Hematopoietic multipotent progenitor cell treated with erythropoietin and hydrocortisone succinate and interleukin-3 and kit ligand, for 4 days (in vitro differentiated cells): ENCODE results near the gene CHAT.

Experiments
- DNase-seq: peaks from one replicate; pipeline ENCODE4 v3.0.0-alpha.2; 2015

CHAT gene

DNA sequence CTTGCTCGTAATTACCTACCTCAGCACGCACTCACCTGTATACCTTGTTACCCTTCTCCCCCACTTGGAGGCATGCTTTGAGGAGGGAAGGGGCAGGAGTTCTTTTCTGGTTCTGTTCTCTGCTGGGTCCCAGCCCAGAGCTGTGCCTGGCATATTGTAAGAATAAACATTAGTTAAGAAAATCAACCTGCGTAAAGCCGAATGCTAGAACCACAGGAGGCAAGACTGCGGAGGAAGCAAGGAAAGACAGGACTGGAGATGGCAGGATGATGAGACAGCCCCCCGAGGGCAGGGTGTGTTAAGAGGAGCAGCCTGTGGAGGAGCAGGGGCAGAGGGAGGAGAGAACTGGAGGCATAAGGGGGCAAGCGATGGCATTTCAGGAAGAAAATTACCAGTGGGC lies 75.1 kb downstream of the CHAT start:
- no peak for DNase-seq

DNA sequence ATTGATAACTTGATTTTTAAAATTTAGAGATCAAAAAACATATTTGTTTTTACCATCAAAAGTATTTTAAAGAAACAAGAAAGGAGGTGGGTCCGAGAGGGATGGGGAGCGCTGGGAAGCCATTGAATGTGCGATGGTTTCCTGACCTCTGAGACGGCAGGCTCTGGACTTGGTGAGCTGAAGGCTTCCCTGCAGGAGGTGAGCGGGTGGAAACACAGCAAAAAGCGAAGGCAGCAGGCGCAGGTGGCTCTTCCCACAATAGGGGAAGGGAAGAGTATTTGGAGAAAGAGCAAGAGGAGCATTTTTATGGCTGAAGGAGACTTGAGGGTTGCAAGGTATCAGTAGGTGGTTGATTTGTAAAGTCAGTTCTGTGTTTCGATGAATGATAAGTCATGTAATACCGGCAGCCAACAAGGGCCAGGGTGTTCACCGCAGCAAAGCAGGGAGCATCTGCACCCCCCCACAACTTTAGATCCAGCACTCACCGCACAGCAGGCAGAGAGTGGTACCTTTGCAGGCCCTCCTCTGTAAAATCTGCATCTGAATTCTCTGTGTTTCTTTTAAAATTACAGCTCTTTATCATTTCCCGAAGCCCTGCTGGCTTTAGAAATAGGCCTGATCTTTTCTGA lies 76.2 kb downstream of the CHAT start:
- DNase-seq, result no peak

DNA sequence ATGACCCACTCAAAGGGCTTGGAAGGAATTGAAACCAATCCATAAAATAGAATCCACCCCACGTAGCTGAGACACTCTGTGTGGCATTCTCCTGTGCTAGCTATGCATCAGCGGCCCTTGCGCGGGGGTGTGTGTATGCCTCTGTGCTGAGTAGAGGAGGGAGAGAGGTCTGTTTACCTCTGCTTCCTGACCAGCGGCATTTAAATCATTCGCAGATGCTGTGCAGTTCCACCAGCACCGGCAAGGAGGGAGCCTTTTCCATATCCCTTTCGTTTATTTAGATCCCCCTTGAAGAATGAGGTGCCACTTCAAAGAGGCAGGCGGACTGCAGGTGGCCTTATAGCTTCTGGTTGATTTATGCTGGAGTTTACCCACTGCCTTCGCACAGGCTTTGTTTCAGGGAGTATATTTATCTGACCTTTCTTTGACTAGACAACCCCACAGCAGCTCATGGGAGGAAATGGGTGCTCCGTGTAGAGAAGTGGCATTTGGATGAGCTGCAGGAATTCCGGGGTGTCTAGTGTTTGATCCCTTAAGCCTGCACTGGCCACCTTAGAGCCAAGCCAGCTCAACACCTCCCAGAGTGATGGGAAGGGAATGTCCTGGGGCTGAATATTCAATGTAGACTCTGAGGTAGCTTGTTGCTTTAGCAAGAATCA lies 77.0 kb downstream of the CHAT start:
- DNase-seq, result no peak

DNA sequence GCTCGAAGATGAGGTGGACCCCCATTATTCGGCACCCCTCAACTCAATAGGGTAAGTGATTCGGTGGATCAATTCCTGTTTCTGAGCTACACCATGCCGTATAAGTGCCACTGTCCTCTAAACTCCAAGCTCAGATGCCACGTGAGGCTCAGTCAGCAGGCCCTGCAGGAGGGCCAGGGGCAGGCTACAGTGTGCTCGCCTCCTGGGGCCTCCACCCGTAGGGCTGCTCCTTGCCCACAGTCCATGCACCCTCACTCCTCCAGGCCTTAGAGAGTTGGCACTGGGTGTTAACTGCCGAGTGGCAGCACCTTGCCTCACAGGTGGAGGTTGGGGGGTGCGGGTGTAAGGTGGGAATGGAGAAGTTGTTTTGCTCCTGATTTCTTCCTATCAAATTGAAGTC lies 77.8 kb downstream of the CHAT start:
- DNase-seq, result no peak

DNA sequence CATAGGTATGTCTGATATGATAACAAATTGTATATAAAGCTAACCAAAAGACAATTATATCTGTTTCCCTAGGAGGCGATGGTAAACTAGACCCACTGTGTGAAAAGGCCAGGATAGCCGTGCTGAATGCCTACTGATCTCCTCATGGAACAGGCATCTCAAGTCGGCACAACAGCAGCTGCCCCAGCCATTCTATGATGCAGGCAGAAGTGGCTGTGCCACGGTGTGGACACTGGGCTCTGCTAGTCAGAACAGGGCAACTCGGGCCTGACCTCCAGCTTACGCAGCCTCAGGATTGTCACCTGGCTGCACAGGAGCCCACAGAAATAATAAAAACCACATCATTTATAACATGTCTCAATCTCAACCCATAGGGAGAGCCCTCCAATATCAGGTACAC lies 80.6 kb downstream of the CHAT start:
- DNase-seq, result no peak

DNA sequence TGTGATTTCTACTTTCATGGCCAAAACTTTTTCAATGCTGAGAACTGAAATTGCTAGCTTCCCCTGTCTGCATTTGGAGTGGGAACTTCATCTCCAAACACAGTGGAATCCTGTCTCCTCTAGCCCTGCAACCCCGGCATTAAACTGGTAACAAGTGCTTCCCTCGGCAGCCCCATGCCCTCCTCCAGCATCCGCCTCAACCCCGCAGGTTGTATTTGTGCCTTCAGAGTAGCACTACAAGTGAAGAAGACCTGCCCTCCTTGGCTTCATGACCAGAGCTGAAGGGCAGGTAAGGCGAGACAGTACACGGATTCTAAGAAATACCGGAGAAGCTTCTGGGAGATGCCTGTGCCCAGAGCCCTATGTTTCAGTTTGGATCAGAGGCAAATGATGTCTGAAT lies 82.5 kb downstream of the CHAT start:
- DNase-seq, result no peak

DNA sequence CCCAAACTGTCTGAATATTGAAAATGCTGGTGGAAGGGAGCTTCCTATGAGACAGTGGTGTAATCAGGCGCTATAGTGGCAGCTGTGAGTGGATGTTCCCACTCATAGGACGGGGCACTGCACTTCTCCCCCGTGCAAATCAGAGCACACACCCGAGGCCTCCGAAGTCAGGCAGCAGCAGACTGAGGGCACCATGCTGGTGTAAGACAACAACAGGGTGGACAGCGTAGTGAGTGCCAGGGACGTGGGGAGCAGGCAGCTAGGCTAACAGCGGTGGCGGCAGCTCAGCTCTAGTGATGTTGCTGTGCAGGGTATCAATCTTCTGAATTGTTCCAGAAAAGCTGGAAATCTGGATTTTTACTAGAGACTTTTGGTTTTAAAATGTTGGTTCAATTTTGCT lies 84.8 kb downstream of the CHAT start:
- no peak for DNase-seq

DNA sequence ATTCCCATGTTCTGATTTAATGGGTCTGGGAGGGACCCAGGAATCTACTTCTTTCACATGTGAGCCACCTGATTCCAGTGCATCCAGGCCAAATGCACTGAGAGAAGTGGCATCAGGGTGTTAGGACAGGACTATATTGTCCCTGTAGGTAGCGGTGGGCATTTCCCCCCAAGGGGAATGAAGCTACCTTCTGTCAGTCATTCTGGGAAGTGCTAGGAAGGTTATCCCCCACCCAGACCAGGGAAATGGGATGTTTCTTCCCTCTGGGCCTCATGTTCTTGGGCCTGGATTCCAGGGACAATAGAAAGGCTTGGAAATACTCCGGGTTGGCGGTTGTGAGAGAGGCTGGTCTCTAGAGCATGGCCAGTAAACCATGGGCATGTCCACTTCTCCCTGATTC lies 86.4 kb downstream of the CHAT start:
- DNase-seq, result no peak

DNA sequence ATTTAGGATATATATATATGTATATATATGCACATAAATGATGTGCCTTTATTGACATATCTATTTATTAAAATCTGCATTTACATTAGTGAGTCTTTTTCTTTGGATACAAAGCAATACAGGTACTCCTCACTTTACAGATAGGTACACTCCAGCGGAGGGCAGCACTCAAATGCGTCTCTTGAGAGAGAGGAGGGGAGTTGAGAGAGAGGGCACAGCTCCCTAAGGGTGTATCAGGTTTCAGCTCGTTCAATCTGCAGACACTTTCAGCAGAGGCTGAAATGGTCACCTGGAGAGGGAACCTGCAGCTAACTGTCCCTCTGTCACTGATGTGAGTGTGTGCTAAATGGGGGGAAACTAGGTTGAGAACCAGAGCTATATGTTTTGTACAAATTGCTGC lies 87.2 kb downstream of the CHAT start:
- DNase-seq, result no peak

DNA sequence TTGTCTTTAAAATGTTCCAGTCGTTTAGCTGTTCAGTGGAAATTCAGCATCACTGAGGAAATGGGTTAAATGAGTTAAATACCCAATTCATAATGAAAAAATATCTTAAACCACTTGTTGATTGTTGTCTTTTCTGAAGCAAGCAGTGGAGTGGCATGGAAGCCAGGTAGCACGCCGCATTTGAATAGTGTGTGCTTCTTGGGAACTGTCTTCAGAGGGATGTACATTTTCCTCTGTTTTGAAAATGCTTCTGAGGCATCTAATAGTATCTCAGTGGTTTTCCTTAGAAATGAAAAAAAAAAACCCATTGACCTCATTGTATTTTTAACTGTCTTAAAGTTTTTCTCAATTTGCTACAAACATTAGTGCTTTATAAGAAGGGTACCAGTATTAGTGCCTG lies 93.7 kb downstream of the CHAT start:
- DNase-seq, result no peak

DNA sequence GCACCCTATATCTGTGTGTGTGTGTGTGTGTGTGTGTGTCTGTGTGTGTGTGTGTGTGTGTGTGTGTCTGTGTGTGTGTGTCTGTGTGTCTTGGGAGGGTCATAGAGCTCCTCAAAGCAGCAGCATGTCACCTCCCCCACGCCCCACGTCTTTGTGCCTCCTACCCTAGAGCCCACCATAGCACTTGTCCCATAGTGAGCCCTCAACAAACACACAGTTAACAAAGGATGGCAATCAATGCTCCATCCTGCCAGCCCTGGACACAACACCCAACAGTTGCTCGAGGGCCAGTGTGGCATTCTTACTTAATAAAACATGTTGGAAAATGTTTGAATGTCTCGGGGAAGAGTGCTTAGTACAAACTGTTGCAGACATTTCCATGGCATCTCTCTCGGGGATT lies 96.1 kb downstream of the CHAT start:
- DNase-seq, result no peak

DNA sequence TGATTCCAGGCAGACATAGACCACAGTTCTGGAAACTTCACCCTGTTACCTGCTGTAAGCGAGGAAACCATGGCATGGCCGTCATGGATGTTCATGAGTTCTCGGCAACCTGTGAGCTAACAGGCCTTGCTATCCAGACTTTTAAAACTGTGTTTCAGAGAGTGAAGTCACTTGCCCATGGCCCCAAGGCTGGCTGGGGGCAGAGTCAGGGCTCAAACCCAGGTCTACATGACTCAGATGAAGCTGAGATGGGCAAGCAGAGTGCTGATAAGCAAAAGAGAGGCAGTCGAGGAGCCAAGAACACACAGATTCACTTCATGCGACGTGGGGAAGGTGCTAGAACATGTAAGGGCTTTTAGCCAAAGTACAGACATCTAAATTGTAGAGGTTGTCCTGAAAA lies 97.1 kb downstream of the CHAT start:
- no peak for DNase-seq

DNA sequence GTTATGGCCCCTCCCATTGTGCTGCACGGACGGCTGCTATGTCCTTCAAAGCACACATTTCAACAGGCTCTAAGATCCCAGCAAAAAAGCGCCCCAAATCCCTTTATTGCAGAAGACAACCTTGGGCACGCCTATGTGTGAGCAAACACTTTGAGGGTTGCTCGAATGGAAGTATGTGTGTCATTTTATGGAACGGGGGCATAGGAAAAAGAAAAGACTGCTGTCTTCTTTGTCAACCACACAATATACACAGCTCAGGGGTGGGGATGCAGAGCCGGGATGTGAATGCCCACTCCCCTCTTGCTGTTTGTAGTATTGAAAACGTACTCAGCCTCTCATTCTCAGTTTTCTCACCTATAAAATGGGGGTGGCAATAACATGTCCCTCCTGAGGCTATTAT lies 97.6 kb downstream of the CHAT start:
- DNase-seq, result no peak

DNA sequence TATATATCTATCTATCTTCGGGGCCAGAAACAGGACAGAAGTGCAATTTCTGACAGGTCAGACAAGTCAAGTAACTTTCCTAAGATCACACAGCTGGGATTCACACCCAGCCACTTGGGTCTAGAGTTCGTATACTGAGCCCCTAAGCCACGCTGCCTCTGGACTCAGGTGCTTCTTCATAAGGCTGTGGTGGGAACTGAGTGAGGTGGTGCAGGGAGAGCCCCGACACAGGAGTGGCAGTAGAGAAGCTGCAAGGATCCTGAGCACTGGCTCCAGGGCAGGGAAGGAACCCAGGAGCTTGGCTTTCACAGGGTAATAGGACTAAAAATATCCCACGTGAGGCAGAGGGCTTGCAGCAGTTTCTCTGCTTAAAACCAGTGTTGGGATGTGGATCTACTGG lies 99.4 kb downstream of the CHAT start:
- DNase-seq, result no peak
